IMR-90 (cell line): ENCODE measurements around the gene LGALS4. TPM values are rescaled to one million over a fixed set of nuclear protein-coding genes. Genes with fewer than 3 reads are reported as not detected.

Experiments used
- ATAC-seq: fragments of 200-7000 bp; cut with Tn5 transposase; 2 replicates; pipeline ENCODE4 v1.9.1; 2020; ENCODE audit warnings: low read depth, mild to moderate bottlenecking, moderate library complexity
- BruUV-seq: library from RNA; stranded (reverse); fragments of 400-500 nt; replicated peaks from 2 replicates; lab custom pipeline; 2021; lab: Mats Ljungman, UMichigan
- CTCF ChIA-PET: fragments of 300-600 bp; formaldehyde crosslinking; extraction: SDS; loops from one replicate; lab custom pipeline; 2021; ENCODE audit warnings: antibody characterized with exemption; lab: Yijun Ruan, JAX
- POLR2A ChIA-PET: fragments of 300-600 bp; sonication (Branson Sonifier 250); formaldehyde crosslinking; loops from one replicate; lab custom pipeline; 2022; ENCODE audit warnings: antibody characterized with exemption; ENCODE audit not compliant: unreplicated experiment; lab: Charles Lee
- DNase-seq: peaks from one replicate; pipeline ENCODE4 v3.0.0; 2013
- H2AFZ ChIP-seq: replicated peaks from 2 replicates; pipeline ENCODE3; 2013; ENCODE audit warnings: low read length, mild to moderate bottlenecking; ENCODE audit not compliant: poor library complexity
- H2AK5ac ChIP-seq: 2 replicates; pipeline ENCODE4 v1.6.1; 2013; ENCODE audit warnings: low read depth, low read length, inconsistent platforms
- H2AK9ac ChIP-seq: replicated peaks from 2 replicates; pipeline ENCODE3; 2013; ENCODE audit warnings: mild to moderate bottlenecking, low read depth, low read length, moderate library complexity; ENCODE audit not compliant: poor library complexity
- H2BK120ac ChIP-seq: 2 replicates; pipeline ENCODE4 v1.6.1; 2013; ENCODE audit warnings: low read depth, low read length, inconsistent platforms
- H2BK15ac ChIP-seq: 3 replicates; pipeline ENCODE4 v1.6.1; 2013; ENCODE audit warnings: low read depth, low read length, inconsistent platforms
- H2BK20ac ChIP-seq: 2 replicates; pipeline ENCODE4 v1.6.1; 2013; ENCODE audit warnings: low read depth, mild to moderate bottlenecking, inconsistent platforms, low read length, moderate library complexity
- H2BK5ac ChIP-seq: 2 replicates; pipeline ENCODE4 v1.6.1; 2013; ENCODE audit warnings: mild to moderate bottlenecking, low read depth, low read length, inconsistent platforms; ENCODE audit not compliant: poor library complexity, severe bottlenecking
- H3K14ac ChIP-seq: replicated peaks from 2 replicates; pipeline ENCODE4 v1.6.1; 2013; ENCODE audit warnings: low read depth, low read length, inconsistent platforms
- H3K18ac ChIP-seq: 2 replicates; pipeline ENCODE4 v1.6.1; 2013; ENCODE audit warnings: low read depth, low read length, control low read depth
- H3K23ac ChIP-seq: 2 replicates; pipeline ENCODE4 v1.6.1; 2013; ENCODE audit warnings: low read depth, low read length, inconsistent platforms
- H3K27ac ChIP-seq: 2 replicates; pipeline ENCODE4 v1.5.1; 2013; ENCODE audit warnings: mild to moderate bottlenecking, control low read depth, low read length; ENCODE audit not compliant: insufficient read depth
- H3K27me3 ChIP-seq: 2 replicates; pipeline ENCODE4 v1.6.1; 2013; ENCODE audit warnings: low read length; ENCODE audit not compliant: control insufficient read depth, insufficient read depth
- H3K36me3 ChIP-seq: 2 replicates; pipeline ENCODE4 v1.6.1; 2013; ENCODE audit warnings: low read length, mixed read lengths; ENCODE audit not compliant: control insufficient read depth, insufficient read depth
- H3K4ac ChIP-seq: 2 replicates; pipeline ENCODE4 v1.6.1; 2013; ENCODE audit warnings: low read depth, low read length, inconsistent platforms
- H3K4me1 ChIP-seq: 2 replicates; pipeline ENCODE4 v1.6.1; 2013; ENCODE audit warnings: low read length, mixed read lengths; ENCODE audit not compliant: control insufficient read depth, insufficient read depth
- H3K4me2 ChIP-seq: 2 replicates; pipeline ENCODE4 v1.6.1; 2013; ENCODE audit warnings: low read depth, mild to moderate bottlenecking, control low read depth, low read length, moderate library complexity
- H3K4me3 ChIP-seq: 2 replicates; pipeline ENCODE4 v1.5.1; 2013; ENCODE audit warnings: low read depth, mild to moderate bottlenecking, control low read depth, low read length, moderate library complexity; ENCODE audit not compliant: insufficient read depth
- H3K56ac ChIP-seq: 2 replicates; pipeline ENCODE4 v1.6.1; 2013; ENCODE audit warnings: low read length, inconsistent platforms; ENCODE audit not compliant: insufficient read depth; ENCODE audit errors: extremely low read depth
- H3K79me1 ChIP-seq, 2 experiments: 2 replicates each; pipeline ENCODE4 v1.6.1; 2013; ENCODE audit warnings: low read length in 2 of 2, inconsistent platforms in 1 of 2, low read depth in 1 of 2
- H3K9ac ChIP-seq: 2 replicates; pipeline ENCODE4 v1.6.1; 2013; ENCODE audit warnings: low read depth, low read length, control low read depth
- H3K9me1 ChIP-seq: 2 replicates; pipeline ENCODE4 v1.6.1; 2013; ENCODE audit warnings: low read length, inconsistent platforms; ENCODE audit not compliant: insufficient read depth
- H3K9me3 ChIP-seq: 2 replicates; pipeline ENCODE4 v1.6.1; 2013; ENCODE audit warnings: low read length; ENCODE audit not compliant: control insufficient read depth, insufficient read depth
- H4K20me1 ChIP-seq: 2 replicates; pipeline ENCODE4 v1.6.1; 2013; ENCODE audit warnings: low read length, inconsistent platforms; ENCODE audit not compliant: insufficient read depth
- H4K5ac ChIP-seq: 2 replicates; pipeline ENCODE4 v1.6.1; 2013; ENCODE audit warnings: mild to moderate bottlenecking, low read depth, low read length, control low read depth
- H4K8ac ChIP-seq, 2 experiments: 2 replicates each; pipeline ENCODE4 v1.6.1; 2013; ENCODE audit warnings: low read depth in 2 of 2, low read length in 2 of 2, control low read depth in 1 of 2, inconsistent platforms in 1 of 2
- H4K91ac ChIP-seq: 2 replicates; pipeline ENCODE4 v1.6.1; 2013; ENCODE audit warnings: low read depth, low read length, inconsistent platforms; ENCODE audit not compliant: insufficient read depth
- MXI1 ChIP-seq: IDR thresholded peaks from 2 replicates; pipeline ENCODE4 v1.6.1; 2012; ENCODE audit warnings: low read depth, mild to moderate bottlenecking, low read length, moderate library complexity, borderline replicate concordance
- RCOR1 ChIP-seq: IDR thresholded peaks from 2 replicates; pipeline ENCODE4 v1.6.1; 2012; ENCODE audit warnings: mild to moderate bottlenecking, low read length, improper control_type of control experiment; ENCODE audit not compliant: insufficient replicate concordance
- WGBS, 2 experiments: methylation state at CpG; one replicate each; pipeline versions ENCODE4 v1.1.5 to v1.1.7; 2013; ENCODE audit warnings: missing lambda C conversion rate in 2 of 2; ENCODE audit not compliant: insufficient read length in 1 of 2; ENCODE audit errors: extremely low coverage in 2 of 2; 5-methylcytosine and 5-hydroxymethylcytosine counted together
- dilution Hi-C: fragments of 300-500 bp; cut with HindIII; formaldehyde crosslinking; loops from one replicate; pipeline ENCODE4 v1.14.3; 2018; ENCODE audit warnings: low sequenced_read_pairs; ENCODE audit not compliant: unreplicated experiment
- in situ Hi-C: fragments of 300-500 bp; cut with MboI; formaldehyde crosslinking; loops from 3 replicates; pipeline ENCODE4 v1.14.3; 2019; ENCODE audit warnings: low sequenced_read_pairs, inconsistent platforms, mixed read lengths
- intact Hi-C: fragments of 100-400 bp; cut with micrococcal nuclease; formaldehyde crosslinking; loops from 2 replicates; pipeline ENCODE4 v1.10.0; 2022
- polyA plus RNA-seq, 3 experiments: library from polyadenylated mRNA; depleted of rRNA; stranded (reverse); fragments of >200 nt; gene quantifications; 2 replicates each; pipeline ENCODE4 v1.2.3, GENCODE V29; 2012; ENCODE audit warnings: low replicate concordance in 1 of 3
- total RNA-seq: library from RNA; depleted of rRNA; stranded (reverse); fragments of >200 nt; gene quantifications from 2 replicates; pipeline ENCODE4 v1.2.3, GENCODE V29; 2012

LGALS4 gene
- total and polyA plus RNA-seq, 2 of the 4 experiments (the other 2 are of a cell fraction), result 0.29 TPM; not detected in 1

DNA sequence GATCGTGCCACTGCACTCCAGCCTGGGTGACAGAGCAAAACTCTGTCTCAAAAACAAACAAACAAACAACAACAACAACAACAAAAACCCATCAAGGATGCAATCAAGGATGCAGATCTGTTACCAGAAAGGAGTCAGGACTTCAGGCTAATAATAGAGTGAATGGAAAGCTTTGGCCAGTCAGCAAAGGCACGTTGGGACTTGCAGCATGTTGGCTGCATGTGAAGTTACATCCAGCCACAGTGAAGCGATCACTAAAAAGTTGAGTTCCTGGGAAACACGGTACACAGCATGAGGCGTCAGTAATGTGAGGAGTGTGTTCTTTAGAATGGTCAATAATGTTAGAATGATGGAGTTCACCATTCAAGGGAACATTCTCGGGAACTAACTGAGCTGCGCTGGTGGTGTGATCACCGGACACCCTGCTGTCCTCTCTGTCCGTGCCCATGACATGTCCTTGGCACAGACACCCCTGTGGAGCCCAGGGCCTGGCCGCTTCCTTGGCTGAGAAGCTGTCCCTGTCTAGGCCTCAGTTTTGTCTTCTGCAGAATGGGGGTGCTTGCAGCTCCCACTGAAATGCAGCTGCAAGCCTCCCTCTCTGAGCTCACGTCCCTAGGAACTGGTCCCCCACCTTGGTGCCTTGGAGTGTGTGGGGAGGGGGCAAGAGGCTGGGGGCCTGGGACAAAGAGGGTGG lies 26.0 kb downstream of the LGALS4 start:
- H2BK120ac ChIP-seq, result no peak overlapping the region
- H2AK9ac ChIP-seq, result no peak overlapping the region
- intact Hi-C loops, result no loop called here
- peaks cover under 1% of the 10 kb centered on the region; the same call in 1 of the 2 replicates for H3K27me3 ChIP-seq
- H3K4me2 ChIP-seq, result no peak overlapping the region
- H4K5ac ChIP-seq, result no peak overlapping the region
- no peak overlapping the region for H3K14ac ChIP-seq
- H3K27ac ChIP-seq, result no peak overlapping the region
- no peaks in the 10 kb centered on the region for H4K20me1 ChIP-seq
- H2AK5ac ChIP-seq, result no peak overlapping the region; the same call in 1 of the 2 replicates
- no TSS peak for BruUV-seq
- no peak overlapping the region for H3K4me3 ChIP-seq
- ChIA-PET POLR2A (interaction anchor here (0.6 kb wide), 2 partner anchors 17 to 127 kb away, joined by 5 to 8 read pairs; no protein-coding TSS in a partner anchor), CTCF (interaction anchor here (1.3 kb wide), 1 partner anchor 17 kb away, joined by 4 read pairs; no protein-coding TSS in a partner anchor)
- no peak overlapping the region for H3K9ac ChIP-seq
- no peak overlapping the region for H3K56ac ChIP-seq
- no peaks in the 10 kb centered on the region for H3K79me1 ChIP-seq
- peak overlapping the region; percentile 8 for H2AFZ ChIP-seq
- 0 out of 4 replicates have a peak overlapping the region, but pooled peaks of 1 of the 2 experiments have one; percentile 6 for H4K8ac ChIP-seq
- H3K9me1 ChIP-seq, result no peaks in the 10 kb centered on the region
- H4K91ac ChIP-seq, result no peak overlapping the region
- no peak for ATAC-seq
- no peak overlapping the region; the same call in 1 of the 2 replicates for H2BK20ac ChIP-seq
- no peaks in the 10 kb centered on the region for H3K36me3 ChIP-seq
- H3K18ac ChIP-seq, result no peak overlapping the region
- dilution Hi-C loops, result no loop called here
- in situ Hi-C loops, result no loop called here
- H3K4ac ChIP-seq, result no peak overlapping the region
- H2BK15ac ChIP-seq, result no peak overlapping the region
- H3K9me3 ChIP-seq, result no peaks in the 10 kb centered on the region
- TF ChIP-seq RCOR1 (no peak), MXI1 (no peak)
- no peak overlapping the region for H3K23ac ChIP-seq
- whole genome bisulfite sequencing, 2 experiments, result 73% methylated on average over 4 of the region's 11 CpGs; no CpG with 5 or more reads in 1 of the 2 experiments
- DNase-seq, result no peak
- no peak overlapping the region for H2BK5ac ChIP-seq
- H3K4me1 ChIP-seq, result no peaks in the 10 kb centered on the region
